ENCODE measurements around the gene FMC1. TPM values are rescaled to one million over a fixed set of nuclear protein-coding genes. Genes with fewer than 3 reads are reported as not detected.

The FMC1 gene
- total RNA-seq, 4 donors from 2014 or later: 7.8 to 22.3 (median 17.3) TPM

GRCh38 chr7:139360210-139360947 lies 19.2 kb downstream of the FMC1 start:
- TF ChIP-seq CTCF (IDR thresholded peaks at IDR 0.05; ENCODE audit: low read depth): no peak

GRCh38 chr7:139360948-139361307 lies 19.8 kb downstream of the FMC1 start:
- no peak for TF ChIP-seq CTCF (IDR thresholded peaks at IDR 0.05; ENCODE audit: low read depth)

- no peak for TF ChIP-seq CTCF (IDR thresholded peaks at IDR 0.05; ENCODE audit: low read depth)
These were observed 20.4 kb downstream of the FMC1 start for GRCh38 chr7:139361523-139361922.

- TF ChIP-seq CTCF (IDR thresholded peaks at IDR 0.05; ENCODE audit: low read depth): no peak
These were observed 21.2 kb downstream of the FMC1 start for GRCh38 chr7:139362302-139362701.

DNA sequence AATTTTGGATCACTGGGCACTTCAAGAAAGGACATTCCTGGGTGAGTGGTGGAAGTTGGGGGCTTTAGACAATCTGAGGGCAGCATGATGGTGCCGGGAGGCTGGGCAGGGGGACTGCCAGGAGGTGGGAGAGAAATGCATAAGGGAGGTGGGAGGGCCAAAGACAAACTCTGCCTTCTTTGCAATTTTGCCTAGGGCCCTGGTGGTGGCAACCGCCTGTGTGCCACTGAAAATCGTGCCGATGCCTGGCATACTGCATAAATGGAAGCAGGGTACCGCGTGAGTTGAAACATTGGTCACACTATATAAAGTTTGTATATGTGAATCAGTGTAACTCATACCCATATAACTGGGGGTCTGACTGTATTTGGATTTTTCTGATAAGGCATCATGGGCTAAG lies 21.8 kb downstream of the FMC1 start:
- no peak for TF ChIP-seq CTCF (IDR thresholded peaks at IDR 0.05; ENCODE audit: low read depth)

DNA sequence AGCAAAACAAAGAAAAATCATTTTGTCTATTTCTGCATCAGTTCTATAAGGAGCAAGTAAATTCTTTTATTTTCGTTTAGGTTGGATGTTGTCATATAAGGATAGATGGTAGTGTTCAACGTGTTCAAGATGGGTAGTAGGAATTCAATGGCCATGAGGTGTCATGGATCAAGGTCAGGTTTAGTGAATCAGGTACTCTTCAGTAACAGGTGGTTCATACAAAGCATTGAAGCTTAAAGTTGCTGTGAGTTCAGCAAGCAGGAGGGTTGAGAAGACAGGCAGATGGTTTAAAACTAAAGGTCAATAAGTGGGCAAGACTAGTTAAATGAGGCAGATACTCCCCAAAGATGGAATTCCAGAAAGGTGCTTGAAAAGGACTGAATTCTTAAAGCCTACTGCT lies 24.2 kb downstream of the FMC1 start:
- no peak for TF ChIP-seq CTCF (IDR thresholded peaks at IDR 0.05; ENCODE audit: low read depth)

GRCh38 chr7:139366400-139366799 lies 25.3 kb downstream of the FMC1 start:
- no peak for TF ChIP-seq CTCF (IDR thresholded peaks at IDR 0.05; ENCODE audit: low read depth)

All from subcutaneous adipose tissue (tissue), 4 donors.